Raji (cell line): Measurements from ENCODE around the gene SORBS1.

ENCODE experiments used
- POLR2A ChIP-seq: IDR thresholded peaks from 2 replicates; pipeline ENCODE4 v1.6.1; 2011; ENCODE audit warnings: low read depth, low read length, control low read depth; ENCODE audit not compliant: insufficient read depth

SORBS1 gene

GRCh38 chr10:95355301-95355700 is 205.9 kb downstream of the SORBS1 start:
- TF ChIP-seq POLR2A, result no peak

GRCh38 chr10:95354110-95354509 is 207.1 kb downstream of the SORBS1 start:
- no peak for TF ChIP-seq POLR2A

- no peak for TF ChIP-seq POLR2A
Observed at GRCh38 chr10:95353123-95353522, 208.0 kb downstream of the SORBS1 start.

GRCh38 chr10:95352684-95353083 is 208.5 kb downstream of the SORBS1 start:
- TF ChIP-seq POLR2A, result no peak

- TF ChIP-seq POLR2A, result no peak
Observed at GRCh38 chr10:95350830-95351228, 210.3 kb downstream of the SORBS1 start.

- TF ChIP-seq POLR2A, result no peak
Observed at GRCh38 chr10:95350219-95350829, 210.8 kb downstream of the SORBS1 start.

GRCh38 chr10:95346715-95347401 is 214.3 kb downstream of the SORBS1 start:
- no peak for TF ChIP-seq POLR2A

- no peak for TF ChIP-seq POLR2A
Observed at GRCh38 chr10:95343573-95343972, 217.6 kb downstream of the SORBS1 start.

GRCh38 chr10:95341716-95342130 is 219.4 kb downstream of the SORBS1 start:
- TF ChIP-seq POLR2A, result no peak

GRCh38 chr10:95339863-95340262 is 221.3 kb downstream of the SORBS1 start:
- no peak for TF ChIP-seq POLR2A

- no peak for TF ChIP-seq POLR2A
Observed at GRCh38 chr10:95337423-95338160, 223.6 kb downstream of the SORBS1 start.

- no peak for TF ChIP-seq POLR2A
Observed at GRCh38 chr10:95336702-95337101, 224.5 kb downstream of the SORBS1 start.

GRCh38 chr10:95335933-95336699 is 225.1 kb downstream of the SORBS1 start:
- TF ChIP-seq POLR2A, result no peak

- TF ChIP-seq POLR2A, result no peak
Observed at GRCh38 chr10:95334805-95335144, 226.4 kb downstream of the SORBS1 start.

GRCh38 chr10:95333997-95334804 is 227.0 kb downstream of the SORBS1 start:
- TF ChIP-seq POLR2A, result no peak

GRCh38 chr10:95332666-95333249 is 228.4 kb downstream of the SORBS1 start:
- no peak for TF ChIP-seq POLR2A
